IMR-90 (cell line): ENCODE results near the gene RDH13. TPM values are rescaled to one million over a fixed set of nuclear protein-coding genes. Genes with fewer than 3 reads are reported as not detected.

Source experiments
- ATAC-seq: fragments of 200-7000 bp; cut with Tn5 transposase; 2 replicates; pipeline ENCODE4 v1.9.1; 2020; ENCODE audit warnings: low read depth, mild to moderate bottlenecking, moderate library complexity
- BruUV-seq: library from RNA; stranded (reverse); fragments of 400-500 nt; replicated peaks from 2 replicates; lab custom pipeline; 2021; lab: Mats Ljungman, UMichigan
- CTCF ChIA-PET: fragments of 300-600 bp; formaldehyde crosslinking; extraction: SDS; loops from one replicate; lab custom pipeline; 2021; ENCODE audit warnings: antibody characterized with exemption; lab: Yijun Ruan, JAX
- POLR2A ChIA-PET: fragments of 300-600 bp; sonication (Branson Sonifier 250); formaldehyde crosslinking; loops from one replicate; lab custom pipeline; 2022; ENCODE audit warnings: antibody characterized with exemption; ENCODE audit not compliant: unreplicated experiment; lab: Charles Lee
- DNase-seq: peaks from one replicate; pipeline ENCODE4 v3.0.0; 2013
- H2AFZ ChIP-seq: replicated peaks from 2 replicates; pipeline ENCODE3; 2013; ENCODE audit warnings: low read length, mild to moderate bottlenecking; ENCODE audit not compliant: poor library complexity
- H2AK5ac ChIP-seq: 2 replicates; pipeline ENCODE4 v1.6.1; 2013; ENCODE audit warnings: low read depth, low read length, inconsistent platforms
- H2AK9ac ChIP-seq: replicated peaks from 2 replicates; pipeline ENCODE3; 2013; ENCODE audit warnings: mild to moderate bottlenecking, low read depth, low read length, moderate library complexity; ENCODE audit not compliant: poor library complexity
- H2BK120ac ChIP-seq: 2 replicates; pipeline ENCODE4 v1.6.1; 2013; ENCODE audit warnings: low read depth, low read length, inconsistent platforms
- H2BK15ac ChIP-seq: 3 replicates; pipeline ENCODE4 v1.6.1; 2013; ENCODE audit warnings: low read depth, low read length, inconsistent platforms
- H2BK20ac ChIP-seq: 2 replicates; pipeline ENCODE4 v1.6.1; 2013; ENCODE audit warnings: low read depth, mild to moderate bottlenecking, inconsistent platforms, low read length, moderate library complexity
- H2BK5ac ChIP-seq: 2 replicates; pipeline ENCODE4 v1.6.1; 2013; ENCODE audit warnings: mild to moderate bottlenecking, low read depth, low read length, inconsistent platforms; ENCODE audit not compliant: poor library complexity, severe bottlenecking
- H3K14ac ChIP-seq: replicated peaks from 2 replicates; pipeline ENCODE4 v1.6.1; 2013; ENCODE audit warnings: low read depth, low read length, inconsistent platforms
- H3K18ac ChIP-seq: 2 replicates; pipeline ENCODE4 v1.6.1; 2013; ENCODE audit warnings: low read depth, low read length, control low read depth
- H3K23ac ChIP-seq: 2 replicates; pipeline ENCODE4 v1.6.1; 2013; ENCODE audit warnings: low read depth, low read length, inconsistent platforms
- H3K27ac ChIP-seq: 2 replicates; pipeline ENCODE4 v1.5.1; 2013; ENCODE audit warnings: mild to moderate bottlenecking, control low read depth, low read length; ENCODE audit not compliant: insufficient read depth
- H3K27me3 ChIP-seq: 2 replicates; pipeline ENCODE4 v1.6.1; 2013; ENCODE audit warnings: low read length; ENCODE audit not compliant: control insufficient read depth, insufficient read depth
- H3K36me3 ChIP-seq: 2 replicates; pipeline ENCODE4 v1.6.1; 2013; ENCODE audit warnings: low read length, mixed read lengths; ENCODE audit not compliant: control insufficient read depth, insufficient read depth
- H3K4ac ChIP-seq: 2 replicates; pipeline ENCODE4 v1.6.1; 2013; ENCODE audit warnings: low read depth, low read length, inconsistent platforms
- H3K4me1 ChIP-seq: 2 replicates; pipeline ENCODE4 v1.6.1; 2013; ENCODE audit warnings: low read length, mixed read lengths; ENCODE audit not compliant: control insufficient read depth, insufficient read depth
- H3K4me2 ChIP-seq: 2 replicates; pipeline ENCODE4 v1.6.1; 2013; ENCODE audit warnings: low read depth, mild to moderate bottlenecking, control low read depth, low read length, moderate library complexity
- H3K4me3 ChIP-seq: 2 replicates; pipeline ENCODE4 v1.5.1; 2013; ENCODE audit warnings: low read depth, mild to moderate bottlenecking, control low read depth, low read length, moderate library complexity; ENCODE audit not compliant: insufficient read depth
- H3K56ac ChIP-seq: 2 replicates; pipeline ENCODE4 v1.6.1; 2013; ENCODE audit warnings: low read length, inconsistent platforms; ENCODE audit not compliant: insufficient read depth; ENCODE audit errors: extremely low read depth
- H3K79me1 ChIP-seq, 2 experiments: 2 replicates each; pipeline ENCODE4 v1.6.1; 2013; ENCODE audit warnings: low read length in 2 of 2, inconsistent platforms in 1 of 2, low read depth in 1 of 2
- H3K9ac ChIP-seq: 2 replicates; pipeline ENCODE4 v1.6.1; 2013; ENCODE audit warnings: low read depth, low read length, control low read depth
- H3K9me1 ChIP-seq: 2 replicates; pipeline ENCODE4 v1.6.1; 2013; ENCODE audit warnings: low read length, inconsistent platforms; ENCODE audit not compliant: insufficient read depth
- H3K9me3 ChIP-seq: 2 replicates; pipeline ENCODE4 v1.6.1; 2013; ENCODE audit warnings: low read length; ENCODE audit not compliant: control insufficient read depth, insufficient read depth
- H4K20me1 ChIP-seq: 2 replicates; pipeline ENCODE4 v1.6.1; 2013; ENCODE audit warnings: low read length, inconsistent platforms; ENCODE audit not compliant: insufficient read depth
- H4K5ac ChIP-seq: 2 replicates; pipeline ENCODE4 v1.6.1; 2013; ENCODE audit warnings: mild to moderate bottlenecking, low read depth, low read length, control low read depth
- H4K8ac ChIP-seq, 2 experiments: 2 replicates each; pipeline ENCODE4 v1.6.1; 2013; ENCODE audit warnings: low read depth in 2 of 2, low read length in 2 of 2, control low read depth in 1 of 2, inconsistent platforms in 1 of 2
- H4K91ac ChIP-seq: 2 replicates; pipeline ENCODE4 v1.6.1; 2013; ENCODE audit warnings: low read depth, low read length, inconsistent platforms; ENCODE audit not compliant: insufficient read depth
- CEBPB ChIP-seq: IDR thresholded peaks from 2 replicates; pipeline ENCODE4 v1.6.1; 2012; ENCODE audit warnings: low read depth, low read length, improper control_type of control experiment
- CHD1 ChIP-seq: IDR thresholded peaks from 2 replicates; pipeline ENCODE4 v1.6.1; 2012; ENCODE audit warnings: low read depth, low read length, improper control_type of control experiment
- MAFK ChIP-seq: IDR thresholded peaks from 2 replicates; pipeline ENCODE4 v1.6.1; 2012; ENCODE audit warnings: low read depth, low read length, improper control_type of control experiment
- MXI1 ChIP-seq: IDR thresholded peaks from 2 replicates; pipeline ENCODE4 v1.6.1; 2012; ENCODE audit warnings: low read depth, mild to moderate bottlenecking, low read length, moderate library complexity, borderline replicate concordance
- NFE2L2 ChIP-seq: fragments of 150-350 bp; IDR thresholded peaks from 2 replicates; pipeline ENCODE4 v1.6.1; 2016; ENCODE audit warnings: low read depth, mild to moderate bottlenecking, low read length
- RAD21 ChIP-seq: IDR thresholded peaks from 2 replicates; pipeline ENCODE4 v1.6.1; 2012; ENCODE audit warnings: low read length, improper control_type of control experiment
- RCOR1 ChIP-seq: IDR thresholded peaks from 2 replicates; pipeline ENCODE4 v1.6.1; 2012; ENCODE audit warnings: mild to moderate bottlenecking, low read length, improper control_type of control experiment; ENCODE audit not compliant: insufficient replicate concordance
- RFX5 ChIP-seq: IDR thresholded peaks from 2 replicates; pipeline ENCODE4 v1.8.0; 2012; ENCODE audit warnings: low read depth, mild to moderate bottlenecking, low read length, moderate library complexity
- USF2 ChIP-seq: fragments of 150-350 bp; IDR thresholded peaks from 2 replicates; pipeline ENCODE4 v1.6.1; 2017; ENCODE audit warnings: mild to moderate bottlenecking, antibody characterized with exemption, low read length, low read depth
- WGBS, 2 experiments: methylation state at CpG; one replicate each; pipeline versions ENCODE4 v1.1.5 to v1.1.7; 2013; ENCODE audit warnings: missing lambda C conversion rate in 2 of 2; ENCODE audit not compliant: insufficient read length in 1 of 2; ENCODE audit errors: extremely low coverage in 2 of 2; 5-methylcytosine and 5-hydroxymethylcytosine counted together
- dilution Hi-C: fragments of 300-500 bp; cut with HindIII; formaldehyde crosslinking; loops from one replicate; pipeline ENCODE4 v1.14.3; 2018; ENCODE audit warnings: low sequenced_read_pairs; ENCODE audit not compliant: unreplicated experiment
- in situ Hi-C: fragments of 300-500 bp; cut with MboI; formaldehyde crosslinking; loops from 3 replicates; pipeline ENCODE4 v1.14.3; 2019; ENCODE audit warnings: low sequenced_read_pairs, inconsistent platforms, mixed read lengths
- intact Hi-C: fragments of 100-400 bp; cut with micrococcal nuclease; formaldehyde crosslinking; loops from 2 replicates; pipeline ENCODE4 v1.10.0; 2022
- polyA plus RNA-seq, 3 experiments: library from polyadenylated mRNA; depleted of rRNA; stranded (reverse); fragments of >200 nt; gene quantifications; 2 replicates each; pipeline ENCODE4 v1.2.3, GENCODE V29; 2012; ENCODE audit warnings: low replicate concordance in 1 of 3
- total RNA-seq: library from RNA; depleted of rRNA; stranded (reverse); fragments of >200 nt; gene quantifications from 2 replicates; pipeline ENCODE4 v1.2.3, GENCODE V29; 2012

The RDH13 gene
- total and polyA plus RNA-seq, 2 of the 4 experiments (the other 2 are of a cell fraction), result 7.5 to 7.8 TPM

- H2BK5ac ChIP-seq, result no peak overlapping the region
- no peak overlapping the region for H2BK15ac ChIP-seq
- peaks cover 0 to 4% of the 10 kb centered on the region in 2 experiments; a peak in 2 of 4 replicates for H3K79me1 ChIP-seq
- no peak for ATAC-seq
- H3K4me3 ChIP-seq, result no peak overlapping the region
- dilution Hi-C loops, result no loop called here
- no peaks in the 10 kb centered on the region for H4K20me1 ChIP-seq
- H2AFZ ChIP-seq, result no peak overlapping the region
- no peak overlapping the region for H3K27ac ChIP-seq
- intact Hi-C loops, result no loop called here
- H2BK20ac ChIP-seq, result no peak overlapping the region
- no peak overlapping the region for H4K91ac ChIP-seq
- CTCF ChIA-PET, result no interaction called here
- H4K8ac ChIP-seq, result no peak overlapping the region
- no peak overlapping the region for H3K23ac ChIP-seq
- H2AK5ac ChIP-seq, result no peak overlapping the region
- WGBS, 2 experiments, result 100% methylated on average over 2 of the region's 9 CpGs; no CpG with 5 or more reads in 1 of the 2 experiments
- in situ Hi-C loops, result no loop called here
- peaks cover 31% of the 10 kb centered on the region for H3K36me3 ChIP-seq
- no peaks in the 10 kb centered on the region for H3K9me3 ChIP-seq
- no peak overlapping the region for H4K5ac ChIP-seq
- H3K9ac ChIP-seq, result no peak overlapping the region
- no peak for DNase-seq
- H3K27me3 ChIP-seq, result no peaks in the 10 kb centered on the region
- POLR2A ChIA-PET, result no interaction called here
- H3K4me2 ChIP-seq, result no peak overlapping the region
- no peak overlapping the region for H3K18ac ChIP-seq
- no peak overlapping the region for H3K4ac ChIP-seq
- no TSS peak for BruUV-seq
- no peaks in the 10 kb centered on the region for H3K4me1 ChIP-seq
- H3K56ac ChIP-seq, result no peak overlapping the region
- no peak overlapping the region for H2AK9ac ChIP-seq
- H2BK120ac ChIP-seq, result no peak overlapping the region
- H3K9me1 ChIP-seq, result no peaks in the 10 kb centered on the region
- no peak for TF ChIP-seq RFX5
- TF ChIP-seq CHD1, result no peak
- no peak for TF ChIP-seq MXI1
- no peak for TF ChIP-seq NFE2L2
- TF ChIP-seq MAFK, result no peak
- no peak for TF ChIP-seq USF2
- no peak for TF ChIP-seq RCOR1
- no peak for TF ChIP-seq CEBPB
- no peak for TF ChIP-seq RAD21
- no peak overlapping the region for H3K14ac ChIP-seq
Measured at GRCh38 chr19:55056827-55057226, 6.1 kb downstream of the RDH13 start.
